Measurements from ENCODE around the gene ABCA13. TPM values are rescaled to one million over a fixed set of nuclear protein-coding genes. Genes with fewer than 3 reads are reported as not detected.

The ABCA13 gene
- polyA plus RNA-seq, 1 donor (not counting 4 experiments of a cell fraction or from before 2014, with no cell fraction given) = 0.76 TPM

DNA sequence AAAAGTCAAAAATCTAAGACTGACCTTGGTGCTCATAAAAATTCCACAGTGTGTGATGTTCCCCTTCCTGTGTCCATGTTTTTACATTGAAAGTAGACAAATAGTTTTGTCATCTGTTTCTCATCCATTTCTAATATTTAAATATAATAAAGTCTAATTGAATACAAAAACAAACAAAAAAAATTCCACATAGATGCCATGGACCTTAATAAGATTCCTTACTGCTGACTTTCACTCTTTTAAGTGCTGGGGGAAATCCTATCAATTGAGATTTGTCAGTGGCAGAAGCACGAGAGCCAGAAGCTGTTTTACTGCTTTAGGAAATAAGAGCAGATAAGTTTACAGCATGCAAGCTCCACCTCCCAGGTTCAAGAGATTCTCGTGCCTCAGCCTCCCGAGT lies 310.0 kb downstream of the ABCA13 start:
- Histone ChIP-seq H3K4me2 (ENCODE audit: control insufficient read depth, extremely low read depth, insufficient read depth, low read depth, low read length) (no peak overlapping the region), H2AFZ (ENCODE audit: control insufficient read depth, low read length) (no peak overlapping the region), H3K27ac (ENCODE audit: control insufficient read depth, insufficient read depth, low read length) (no peak overlapping the region), H3K4me1 (ENCODE audit: control insufficient read depth, extremely low read depth, insufficient read depth, low read length) (no peaks in the 10 kb centered on the region), H3K79me2 (ENCODE audit: control insufficient read depth, insufficient read depth, low read length) (no peaks in the 10 kb centered on the region), H3K9ac (ENCODE audit: control insufficient read depth, extremely low read depth, insufficient read depth, low read length) (no peak overlapping the region), H3K9me1 (ENCODE audit: control insufficient read depth, extremely low read depth, insufficient read depth, low read length) (no peaks in the 10 kb centered on the region), H3K36me3 (ENCODE audit: control insufficient read depth in 2 of 2, extremely low read depth in 1 of 2, insufficient read depth in 2 of 2, low read length in 2 of 2) (no peaks in the 10 kb centered on the region), H3K9me3 (ENCODE audit: control insufficient read depth, low read depth, low read length) (no peaks in the 10 kb centered on the region), H3K4me3 (ENCODE audit: control insufficient read depth in 2 of 3, extremely low read depth in 1 of 3, insufficient read depth in 2 of 3, low read depth in 1 of 3, low read length in 3 of 3) (no peak overlapping the region), H4K20me1 (ENCODE audit: control insufficient read depth, extremely low read depth, insufficient read depth, low read length) (no peaks in the 10 kb centered on the region), H3K27me3 (ENCODE audit: control insufficient read depth, extremely low read depth, insufficient read depth, low read length) (no peaks in the 10 kb centered on the region)
- dilution Hi-C loops (cut with MboI; ENCODE audit: extremely low pct_ligation_motif_present, low sequenced_read_pairs) = no loop called here
- no peak for DNase-seq (ENCODE audit: low read depth, low spot score)
- TF ChIP-seq, protein P1, sequence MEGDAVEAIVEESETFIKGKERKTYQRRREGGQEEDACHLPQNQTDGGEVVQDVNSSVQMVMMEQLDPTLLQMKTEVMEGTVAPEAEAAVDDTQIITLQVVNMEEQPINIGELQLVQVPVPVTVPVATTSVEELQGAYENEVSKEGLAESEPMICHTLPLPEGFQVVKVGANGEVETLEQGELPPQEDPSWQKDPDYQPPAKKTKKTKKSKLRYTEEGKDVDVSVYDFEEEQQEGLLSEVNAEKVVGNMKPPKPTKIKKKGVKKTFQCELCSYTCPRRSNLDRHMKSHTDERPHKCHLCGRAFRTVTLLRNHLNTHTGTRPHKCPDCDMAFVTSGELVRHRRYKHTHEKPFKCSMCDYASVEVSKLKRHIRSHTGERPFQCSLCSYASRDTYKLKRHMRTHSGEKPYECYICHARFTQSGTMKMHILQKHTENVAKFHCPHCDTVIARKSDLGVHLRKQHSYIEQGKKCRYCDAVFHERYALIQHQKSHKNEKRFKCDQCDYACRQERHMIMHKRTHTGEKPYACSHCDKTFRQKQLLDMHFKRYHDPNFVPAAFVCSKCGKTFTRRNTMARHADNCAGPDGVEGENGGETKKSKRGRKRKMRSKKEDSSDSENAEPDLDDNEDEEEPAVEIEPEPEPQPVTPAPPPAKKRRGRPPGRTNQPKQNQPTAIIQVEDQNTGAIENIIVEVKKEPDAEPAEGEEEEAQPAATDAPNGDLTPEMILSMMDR (optimal IDR thresholded peaks at IDR 0.05 in 1 of 3, IDR thresholded peaks at IDR 0.05 in 1 of 3, conservative IDR thresholded peaks at IDR 0.05 in 1 of 3; ENCODE audit: extremely low read depth in 1 of 3, insufficient read depth in 2 of 3, low read length in 3 of 3) = no peak
- TF ChIP-seq EZH2 (IDR thresholded peaks at IDR 0.05; ENCODE audit: low read length) = no peak
- no peak for FAIRE-seq

DNA sequence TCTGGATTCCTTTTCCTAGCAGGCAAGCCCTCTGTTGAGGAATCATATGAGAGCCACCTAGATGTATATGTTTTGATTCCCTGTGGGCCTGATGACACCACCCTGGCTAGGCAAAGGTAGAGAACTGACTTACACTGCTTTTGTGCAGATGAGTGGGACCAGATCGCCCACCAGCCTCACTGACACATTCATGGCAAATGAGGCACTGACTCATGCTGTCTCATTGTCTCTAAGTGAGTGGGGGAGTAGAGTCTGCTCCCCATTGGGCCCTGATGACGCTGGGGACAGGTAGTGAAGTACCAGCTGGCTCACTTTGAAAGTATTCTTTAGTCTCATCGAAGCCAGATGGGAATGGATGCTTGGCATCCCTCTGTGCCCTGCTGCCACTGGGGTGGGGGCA lies 326.3 kb downstream of the ABCA13 start:
- Histone ChIP-seq H3K9ac (ENCODE audit: control insufficient read depth, extremely low read depth, insufficient read depth, low read length) (no peak overlapping the region), H3K4me3 (ENCODE audit: control insufficient read depth in 2 of 3, extremely low read depth in 1 of 3, insufficient read depth in 2 of 3, low read depth in 1 of 3, low read length in 3 of 3) (no peak overlapping the region), H3K36me3 (ENCODE audit: control insufficient read depth in 2 of 2, extremely low read depth in 1 of 2, insufficient read depth in 2 of 2, low read length in 2 of 2) (no peaks in the 10 kb centered on the region), H3K79me2 (ENCODE audit: control insufficient read depth, insufficient read depth, low read length) (no peaks in the 10 kb centered on the region), H3K4me1 (ENCODE audit: control insufficient read depth, extremely low read depth, insufficient read depth, low read length) (no peaks in the 10 kb centered on the region), H3K9me3 (ENCODE audit: control insufficient read depth, low read depth, low read length) (no peaks in the 10 kb centered on the region), H2AFZ (ENCODE audit: control insufficient read depth, low read length) (no peak overlapping the region), H3K9me1 (ENCODE audit: control insufficient read depth, extremely low read depth, insufficient read depth, low read length) (no peaks in the 10 kb centered on the region), H3K4me2 (ENCODE audit: control insufficient read depth, extremely low read depth, insufficient read depth, low read depth, low read length) (no peak overlapping the region), H3K27ac (ENCODE audit: control insufficient read depth, insufficient read depth, low read length) (no peak overlapping the region), H3K27me3 (ENCODE audit: control insufficient read depth, extremely low read depth, insufficient read depth, low read length) (no peaks in the 10 kb centered on the region), H4K20me1 (ENCODE audit: control insufficient read depth, extremely low read depth, insufficient read depth, low read length) (no peaks in the 10 kb centered on the region)
- TF ChIP-seq, protein P1 (optimal IDR thresholded peaks at IDR 0.05 in 1 of 3, IDR thresholded peaks at IDR 0.05 in 1 of 3, conservative IDR thresholded peaks at IDR 0.05 in 1 of 3; ENCODE audit: extremely low read depth in 1 of 3, insufficient read depth in 2 of 3, low read length in 3 of 3) = no peak
- no peak for TF ChIP-seq EZH2 (IDR thresholded peaks at IDR 0.05; ENCODE audit: low read length)
- dilution Hi-C loops (cut with MboI; ENCODE audit: extremely low pct_ligation_motif_present, low sequenced_read_pairs) = no loop called here
- no peak for FAIRE-seq
- no peak for DNase-seq (ENCODE audit: low read depth, low spot score)
